ENCODE results near the gene ATP10D.

ATP10D gene

GRCh38 chr4:47567511-47567910, 82.4 kb downstream of the ATP10D start:
- Histone ChIP-seq H3K27ac (ENCODE audit: low read depth, low read length) (no peak overlapping the region), H3K18ac (ENCODE audit: low read length) (no peak overlapping the region), H3K79me1 (ENCODE audit: low read length) (peaks cover 42% of the 10 kb centered on the region), H2AFZ (ENCODE audit: insufficient read depth, low read length, poor library complexity) (no peak overlapping the region), H3K36me3 (ENCODE audit: control insufficient read depth in 1 of 2, insufficient read depth in 2 of 2, low read length in 2 of 2) (peaks cover 9 to 27% of the 10 kb centered on the region in 2 experiments), H3K23ac (ENCODE audit: low read length) (no peak overlapping the region), H2BK120ac (ENCODE audit: insufficient read depth, low read length, poor library complexity) (no peak overlapping the region), H3K4me2 (ENCODE audit: low read length) (no peak overlapping the region), H4K91ac (ENCODE audit: low read depth, low read length) (no peak overlapping the region), H3K14ac (ENCODE audit: low read length) (no peak overlapping the region), H4K8ac (ENCODE audit: low read depth, low read length) (no peak overlapping the region), H3K79me2 (ENCODE audit: control insufficient read depth, insufficient read depth, low read length, poor library complexity) (peaks cover 3% of the 10 kb centered on the region), H3K9me3 (ENCODE audit: insufficient read depth, low read depth, low read length) (no peaks in the 10 kb centered on the region), H3K4me1 (ENCODE audit: control insufficient read depth in 1 of 2, insufficient read depth in 2 of 2, low read length in 2 of 2) (peaks cover 5 to 19% of the 10 kb centered on the region in 2 experiments), H3K4ac (ENCODE audit: low read depth, low read length) (no peak overlapping the region), H3K4me3 (ENCODE audit: low read depth, low read length) (no peak overlapping the region), H3K9ac (ENCODE audit: low read length) (no peak overlapping the region), H2BK5ac (ENCODE audit: low read depth, low read length, poor library complexity) (no peak overlapping the region), H2AK5ac (ENCODE audit: low read length) (no peak overlapping the region), H4K12ac (ENCODE audit: low read depth, low read length) (no peak overlapping the region), H2BK12ac (ENCODE audit: low read length) (no peak overlapping the region), H3K27me3 (ENCODE audit: insufficient read depth, low read length) (no peaks in the 10 kb centered on the region)
- WGBS (ENCODE audit: extremely low coverage, insufficient coverage, insufficient read length), result no CpG with 5 or more reads among the region's 1 CpG
- DNase-seq, result peak in 1 of 2 donors; percentile 50

DNA sequence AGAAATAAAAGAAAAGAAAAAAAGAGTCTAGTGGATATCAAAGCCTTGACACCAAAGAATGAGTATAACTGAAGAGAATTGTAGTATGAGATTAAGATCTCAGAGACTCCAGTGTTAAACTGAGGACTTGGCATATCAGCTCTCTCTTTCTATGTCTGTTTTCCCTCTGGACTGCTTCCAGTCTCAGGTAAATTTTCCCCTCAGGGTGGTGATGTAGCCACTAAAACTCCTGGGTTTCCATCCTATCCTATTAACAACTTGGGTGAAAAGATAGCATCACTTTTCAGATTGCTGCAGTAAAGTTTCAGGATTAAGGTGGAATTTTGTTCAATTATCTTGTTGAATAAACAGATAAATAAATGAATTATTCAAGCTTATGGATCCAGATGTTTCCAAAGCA, 85.7 kb downstream of the ATP10D start:
- Histone ChIP-seq H3K23ac (ENCODE audit: low read length) (no peak overlapping the region), H2AK5ac (ENCODE audit: low read length) (no peak overlapping the region), H4K12ac (ENCODE audit: low read depth, low read length) (no peak overlapping the region), H3K79me1 (ENCODE audit: low read length) (peaks cover 27% of the 10 kb centered on the region), H2AFZ (ENCODE audit: insufficient read depth, low read length, poor library complexity) (no peak overlapping the region), H4K91ac (ENCODE audit: low read depth, low read length) (peak overlapping the region; percentile 84), H3K27ac (ENCODE audit: low read depth, low read length) (peak overlapping the region; percentile 90), H3K4me2 (ENCODE audit: low read length) (no peak overlapping the region), H3K9me3 (ENCODE audit: insufficient read depth, low read depth, low read length) (no peaks in the 10 kb centered on the region), H3K79me2 (ENCODE audit: control insufficient read depth, insufficient read depth, low read length, poor library complexity) (peaks cover 3% of the 10 kb centered on the region), H3K27me3 (ENCODE audit: insufficient read depth, low read length) (no peaks in the 10 kb centered on the region), H2BK5ac (ENCODE audit: low read depth, low read length, poor library complexity) (peak overlapping the region; percentile 80), H3K14ac (ENCODE audit: low read length) (no peak overlapping the region), H3K9ac (ENCODE audit: low read length) (no peak overlapping the region), H3K36me3 (ENCODE audit: control insufficient read depth in 1 of 2, insufficient read depth in 2 of 2, low read length in 2 of 2) (peaks cover 11 to 45% of the 10 kb centered on the region in 2 experiments), H4K8ac (ENCODE audit: low read depth, low read length) (no peak overlapping the region), H3K18ac (ENCODE audit: low read length) (no peak overlapping the region), H2BK120ac (ENCODE audit: insufficient read depth, low read length, poor library complexity) (no peak overlapping the region), H3K4me1 (ENCODE audit: control insufficient read depth in 1 of 2, insufficient read depth in 2 of 2, low read length in 2 of 2) (peaks cover 5 to 14% of the 10 kb centered on the region in 2 experiments), H3K4me3 (ENCODE audit: low read depth, low read length) (no peak overlapping the region), H3K4ac (ENCODE audit: low read depth, low read length) (no peak overlapping the region), H2BK12ac (ENCODE audit: low read length) (no peak overlapping the region)
- DNase-seq, result peak; percentile 51 to 82

DNA sequence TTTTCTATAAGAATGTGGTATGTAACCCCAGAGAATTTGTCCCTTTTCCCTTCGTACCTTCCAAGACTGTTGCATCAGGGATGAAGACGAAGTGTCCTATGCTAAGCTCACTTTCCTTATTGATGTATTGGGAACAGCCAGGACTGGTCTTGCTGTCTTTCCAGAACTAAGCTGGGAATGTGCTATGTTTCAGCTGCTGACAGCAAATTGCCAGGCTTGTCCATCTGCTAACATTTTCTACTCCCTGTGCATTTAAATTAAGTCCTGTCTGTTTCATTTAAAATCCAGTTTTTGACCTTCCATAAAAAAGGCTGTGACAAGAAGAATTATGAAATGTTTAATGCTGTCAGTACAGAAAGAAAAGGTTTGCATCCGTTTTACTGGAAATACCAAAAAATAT, 87.9 kb downstream of the ATP10D start:
- no peak overlapping the region for H2BK120ac ChIP-seq (ENCODE audit: insufficient read depth, low read length, poor library complexity)
- DNase-seq, result no peak
- H3K4me1 ChIP-seq (ENCODE audit: control insufficient read depth in 1 of 2, insufficient read depth in 2 of 2, low read length in 2 of 2), result peaks cover 5 to 12% of the 10 kb centered on the region in 2 experiments
- no peak overlapping the region for H3K4me2 ChIP-seq (ENCODE audit: low read length)
- H2BK12ac ChIP-seq (ENCODE audit: low read length), result no peak overlapping the region
- no CpG with 5 or more reads among the region's 3 CpGs for WGBS (ENCODE audit: extremely low coverage, insufficient coverage, insufficient read length)
- no peak overlapping the region for H4K8ac ChIP-seq (ENCODE audit: low read depth, low read length)
- no peak overlapping the region for H3K9ac ChIP-seq (ENCODE audit: low read length)
- H3K27me3 ChIP-seq (ENCODE audit: insufficient read depth, low read length), result no peaks in the 10 kb centered on the region
- H2AK5ac ChIP-seq (ENCODE audit: low read length), result no peak overlapping the region
- H3K4ac ChIP-seq (ENCODE audit: low read depth, low read length), result no peak overlapping the region
- no peak overlapping the region for H4K91ac ChIP-seq (ENCODE audit: low read depth, low read length)
- H3K27ac ChIP-seq (ENCODE audit: low read depth, low read length), result no peak overlapping the region
- no peak overlapping the region for H3K18ac ChIP-seq (ENCODE audit: low read length)
- peaks cover 11 to 51% of the 10 kb centered on the region in 2 experiments for H3K36me3 ChIP-seq (ENCODE audit: control insufficient read depth in 1 of 2, insufficient read depth in 2 of 2, low read length in 2 of 2)
- H2AFZ ChIP-seq (ENCODE audit: insufficient read depth, low read length, poor library complexity), result no peak overlapping the region
- no peaks in the 10 kb centered on the region for H3K9me3 ChIP-seq (ENCODE audit: insufficient read depth, low read depth, low read length)
- peaks cover 3% of the 10 kb centered on the region for H3K79me2 ChIP-seq (ENCODE audit: control insufficient read depth, insufficient read depth, low read length, poor library complexity)
- no peak overlapping the region for H4K12ac ChIP-seq (ENCODE audit: low read depth, low read length)
- no peak overlapping the region for H3K14ac ChIP-seq (ENCODE audit: low read length)
- H3K79me1 ChIP-seq (ENCODE audit: low read length), result peaks cover 22% of the 10 kb centered on the region
- no peak overlapping the region for H3K4me3 ChIP-seq (ENCODE audit: low read depth, low read length)
- H2BK5ac ChIP-seq (ENCODE audit: low read depth, low read length, poor library complexity), result no peak overlapping the region
- H3K23ac ChIP-seq (ENCODE audit: low read length), result no peak overlapping the region

- Histone ChIP-seq H3K4me1 (ENCODE audit: control insufficient read depth in 1 of 2, insufficient read depth in 2 of 2, low read length in 2 of 2) (no peaks in the 10 kb centered on the region), H3K9me3 (ENCODE audit: insufficient read depth, low read depth, low read length) (no peaks in the 10 kb centered on the region), H3K4ac (ENCODE audit: low read depth, low read length) (no peak overlapping the region), H3K4me3 (ENCODE audit: low read depth, low read length) (no peak overlapping the region), H2AK5ac (ENCODE audit: low read length) (no peak overlapping the region), H3K9ac (ENCODE audit: low read length) (no peak overlapping the region), H2BK12ac (ENCODE audit: low read length) (no peak overlapping the region), H4K12ac (ENCODE audit: low read depth, low read length) (no peak overlapping the region), H3K27me3 (ENCODE audit: insufficient read depth, low read length) (no peaks in the 10 kb centered on the region), H3K36me3 (ENCODE audit: control insufficient read depth in 1 of 2, insufficient read depth in 2 of 2, low read length in 2 of 2) (peaks cover 10 to 53% of the 10 kb centered on the region in 2 experiments), H3K23ac (ENCODE audit: low read length) (no peak overlapping the region), H3K79me1 (ENCODE audit: low read length) (no peaks in the 10 kb centered on the region), H4K91ac (ENCODE audit: low read depth, low read length) (no peak overlapping the region), H3K18ac (ENCODE audit: low read length) (no peak overlapping the region), H2BK120ac (ENCODE audit: insufficient read depth, low read length, poor library complexity) (no peak overlapping the region), H2AFZ (ENCODE audit: insufficient read depth, low read length, poor library complexity) (no peak overlapping the region), H3K27ac (ENCODE audit: low read depth, low read length) (no peak overlapping the region), H4K8ac (ENCODE audit: low read depth, low read length) (no peak overlapping the region), H3K14ac (ENCODE audit: low read length) (no peak overlapping the region), H3K79me2 (ENCODE audit: control insufficient read depth, insufficient read depth, low read length, poor library complexity) (no peaks in the 10 kb centered on the region), H3K4me2 (ENCODE audit: low read length) (no peak overlapping the region), H2BK5ac (ENCODE audit: low read depth, low read length, poor library complexity) (no peak overlapping the region)
- WGBS (ENCODE audit: extremely low coverage, insufficient coverage, insufficient read length), result no CpG with 5 or more reads among the region's 7 CpGs
- DNase-seq, result no peak
Measured at GRCh38 chr4:47577779-47578553, 92.9 kb downstream of the ATP10D start.
